Inflammatory macrophage (primary cell): Measurements from ENCODE around the gene COLEC12.

Experiments used
- DNase-seq, 2 donors: peaks; one replicate each; pipeline ENCODE4 v3.0.0-alpha.2; 2020 to 2022

COLEC12 gene

DNA sequence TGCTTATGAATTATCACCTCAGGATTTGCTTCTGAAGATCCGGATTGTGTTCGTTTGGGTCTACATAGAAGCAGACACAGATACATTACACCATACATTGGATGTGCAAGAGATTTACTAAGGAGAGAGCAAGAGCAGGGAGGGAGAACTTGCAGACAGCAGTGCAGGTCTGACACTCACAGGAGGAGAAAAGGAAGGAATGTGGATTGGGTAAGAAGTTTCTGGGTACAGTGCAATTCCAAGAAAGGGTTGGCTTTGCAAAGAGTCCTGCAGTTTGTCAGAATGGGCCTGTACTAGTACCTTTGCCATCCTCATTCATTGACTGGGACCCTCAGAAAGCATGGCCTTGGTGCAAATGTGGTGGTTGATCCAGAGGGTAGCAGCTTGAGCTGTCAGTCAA is 227.9 kb downstream of the COLEC12 start:
- DNase-seq = no peak

DNA sequence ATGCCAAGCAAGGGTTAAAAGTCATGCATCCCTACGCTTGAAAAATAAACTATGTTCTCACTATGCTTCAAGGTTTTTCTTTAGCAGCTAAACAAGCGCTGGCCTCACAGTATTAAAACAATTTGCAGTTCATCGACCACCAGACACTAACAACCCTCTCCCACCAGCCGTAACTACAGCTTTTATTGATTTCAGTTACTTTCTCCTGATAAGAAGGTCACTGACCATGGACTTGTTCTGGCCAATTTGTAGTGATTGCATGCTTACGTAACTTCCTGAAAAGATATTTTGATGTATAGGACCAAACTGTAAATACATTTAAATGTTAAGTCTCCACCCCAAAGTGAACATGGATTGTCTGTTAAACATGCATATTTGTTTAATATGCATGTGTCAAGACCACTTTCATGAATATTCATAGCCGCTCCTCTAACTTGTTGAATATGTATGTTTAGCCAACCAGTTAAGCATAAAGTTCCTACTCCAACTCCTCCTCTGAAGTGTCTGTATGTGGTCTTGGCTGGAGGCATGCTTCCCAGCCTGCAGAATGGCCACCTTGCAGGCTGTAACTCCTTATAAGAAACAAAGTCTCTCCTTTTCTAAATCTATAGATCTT is 230.9 kb downstream of the COLEC12 start:
- no peak for DNase-seq

GRCh38 chr18:267688-268552 is 232.6 kb downstream of the COLEC12 start, which contains the start of gene THOC1:
THOC1 (minus strand) TSS chr18:268047; CDS start chr18:268019, 28 bp downstream.
- peak; percentile 97 to 98 for DNase-seq

DNA sequence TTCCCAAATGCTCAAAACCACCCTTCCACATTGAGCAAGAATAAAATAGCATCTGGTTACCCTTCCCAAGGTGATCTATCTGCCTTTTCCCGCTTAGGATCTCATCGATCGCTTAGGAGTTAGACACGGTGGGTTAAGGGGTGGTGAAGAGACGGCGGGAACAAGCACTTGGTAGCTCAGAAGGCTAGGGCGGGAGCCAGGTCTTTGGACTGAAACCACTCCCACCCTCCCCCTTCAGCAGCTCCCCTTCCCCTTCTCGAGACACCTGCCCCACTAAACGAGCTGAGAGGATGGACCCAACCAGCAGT is 233.2 kb downstream of the COLEC12 start:
- no peak for DNase-seq
